GM18520 (cell line): ENCODE measurements around the gene NAALADL2.

ENCODE experiments used
- ATAC-seq: cut with Tn5 transposase; IDR thresholded peaks from one replicate; pipeline ENCODE4 v1.9.1; 2021; ENCODE audit not compliant: unreplicated experiment

NAALADL2 gene

DNA sequence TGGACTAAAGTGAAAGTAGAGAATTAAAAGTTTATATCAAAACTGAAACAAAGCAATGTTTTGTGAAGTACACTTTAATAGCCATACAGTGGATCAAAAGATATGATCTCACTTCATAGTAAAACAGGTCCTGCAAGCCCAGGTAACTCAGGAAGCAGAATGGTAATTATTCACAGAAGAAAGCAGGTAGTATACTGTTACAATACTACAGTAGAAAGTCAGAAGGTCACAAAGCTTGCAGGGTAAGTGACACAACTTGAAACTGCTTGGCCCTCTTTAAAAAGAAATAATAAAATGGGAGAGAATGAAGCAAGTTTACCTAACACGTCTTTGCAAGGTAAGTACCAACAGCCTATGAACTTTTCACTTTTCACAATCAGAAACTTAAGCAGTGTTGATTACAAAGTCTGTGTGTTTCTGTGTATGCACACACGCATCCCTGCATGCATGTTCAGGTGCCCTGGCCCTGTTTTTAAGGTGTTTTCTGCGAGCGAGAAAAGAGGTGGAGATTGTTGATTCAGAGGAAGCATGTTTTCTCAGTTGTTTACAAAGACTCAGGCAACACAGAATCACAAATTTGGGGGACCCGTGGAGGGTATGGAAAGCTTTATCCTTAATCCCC is at the start of gene NAALADL2:
TSS of gene NAALADL2 (plus strand) at position 221 of the 622 bp plus-strand sequence.
- no peak for ATAC-seq

DNA sequence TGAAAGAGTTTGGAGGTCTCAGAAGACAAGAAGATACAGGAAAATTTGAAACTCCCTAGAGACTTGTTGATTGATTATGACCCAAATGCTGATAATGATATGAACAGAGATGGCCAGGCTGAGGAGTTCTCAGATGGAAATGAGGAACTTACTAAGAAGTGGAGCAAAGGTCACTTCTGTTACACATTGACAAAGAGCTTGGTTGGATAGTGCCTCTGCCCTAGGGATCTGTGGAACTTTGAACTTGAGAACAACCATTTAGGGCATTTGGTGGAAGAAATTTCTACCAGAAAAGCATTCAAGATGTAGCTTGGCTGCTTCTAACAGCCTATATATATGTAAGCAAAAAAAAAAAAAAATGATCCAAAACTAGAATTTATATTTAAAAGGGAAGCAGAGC is 48.9 kb upstream of the NAALADL2 start:
- ATAC-seq = no peak

DNA sequence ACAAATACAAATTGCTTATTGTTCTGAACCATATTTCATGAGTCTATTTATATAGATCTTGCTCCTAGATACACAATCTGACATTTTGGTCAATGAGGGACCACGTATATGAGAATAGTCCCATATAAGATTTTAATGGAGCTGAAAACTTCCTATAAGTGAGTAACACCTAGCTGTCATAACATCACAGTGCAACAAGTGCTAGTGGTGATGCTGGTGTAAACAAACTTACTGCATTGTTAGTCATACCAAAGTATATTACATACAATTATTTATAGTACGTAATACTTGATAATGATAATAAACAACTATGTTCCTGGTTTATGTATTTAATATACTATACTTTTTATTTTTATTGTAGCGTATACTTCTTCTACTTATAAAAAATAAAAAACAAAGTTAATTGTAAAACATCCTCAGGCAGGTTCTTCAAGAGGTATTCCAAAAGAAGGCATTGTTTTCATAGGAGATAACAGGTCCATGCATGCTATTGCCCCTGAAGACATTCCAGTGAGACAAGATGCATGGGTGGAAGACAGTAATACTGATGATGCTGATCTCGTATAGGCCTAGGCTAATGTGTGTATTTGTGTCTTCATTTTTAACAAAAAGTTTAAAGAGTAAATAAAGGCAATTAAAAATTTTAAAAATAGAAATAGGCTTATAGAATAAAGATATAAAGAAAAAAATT is 46.8 kb upstream of the NAALADL2 start:
- no peak for ATAC-seq

DNA sequence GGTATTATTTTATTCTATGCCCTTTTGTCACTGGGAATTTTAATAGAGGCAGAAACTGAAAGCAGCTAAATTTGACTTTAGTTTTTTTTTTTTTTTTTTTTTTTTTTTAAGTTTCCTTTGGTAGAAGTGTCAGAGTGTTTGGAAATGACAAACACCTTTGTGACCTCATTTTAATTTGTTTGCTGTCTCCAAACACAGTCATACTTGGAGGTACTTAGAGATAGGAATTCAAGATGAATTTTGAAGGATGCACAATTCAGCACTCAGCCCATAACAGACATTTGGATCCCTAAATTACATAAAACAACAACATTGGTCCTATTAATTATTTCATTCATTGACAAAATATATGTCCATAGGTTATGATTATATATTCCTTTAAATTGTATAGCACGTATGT is 43.4 kb upstream of the NAALADL2 start:
- no peak for ATAC-seq

- ATAC-seq = no peak
Observed at GRCh38 chr3:174820885-174821284, 38.2 kb upstream of the NAALADL2 start.

- ATAC-seq = no peak
Observed at GRCh38 chr3:174821477-174821876, 37.7 kb upstream of the NAALADL2 start.

GRCh38 chr3:174822320-174822719 is 36.8 kb upstream of the NAALADL2 start:
- no peak for ATAC-seq

DNA sequence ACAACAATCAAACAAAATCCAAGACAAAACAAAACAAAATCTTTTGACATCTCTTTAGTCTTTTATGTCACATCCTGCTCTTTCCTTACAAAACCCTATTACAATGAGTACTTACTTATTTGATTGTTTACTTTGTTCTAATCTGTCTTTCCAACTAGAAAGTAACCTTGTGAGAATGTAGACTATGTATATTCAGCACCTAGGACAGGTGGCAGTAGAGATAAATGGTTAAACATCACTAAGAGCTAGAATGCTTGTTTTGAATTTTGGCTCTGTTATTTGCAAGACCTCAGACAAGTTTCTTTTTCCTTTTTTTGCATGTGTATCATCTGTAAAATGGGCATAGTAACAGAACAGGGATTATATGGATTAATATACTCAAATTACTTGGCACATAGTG is 33.1 kb upstream of the NAALADL2 start:
- ATAC-seq = no peak

- no peak for ATAC-seq
Observed at GRCh38 chr3:174844746-174845145, 14.4 kb upstream of the NAALADL2 start.

- ATAC-seq = no peak
Observed at GRCh38 chr3:174846055-174846454, 13.1 kb upstream of the NAALADL2 start.

GRCh38 chr3:174854987-174855386 is 4.1 kb upstream of the NAALADL2 start:
- ATAC-seq = no peak

GRCh38 chr3:174857301-174857700 is 1.8 kb upstream of the NAALADL2 start:
- ATAC-seq = no peak

DNA sequence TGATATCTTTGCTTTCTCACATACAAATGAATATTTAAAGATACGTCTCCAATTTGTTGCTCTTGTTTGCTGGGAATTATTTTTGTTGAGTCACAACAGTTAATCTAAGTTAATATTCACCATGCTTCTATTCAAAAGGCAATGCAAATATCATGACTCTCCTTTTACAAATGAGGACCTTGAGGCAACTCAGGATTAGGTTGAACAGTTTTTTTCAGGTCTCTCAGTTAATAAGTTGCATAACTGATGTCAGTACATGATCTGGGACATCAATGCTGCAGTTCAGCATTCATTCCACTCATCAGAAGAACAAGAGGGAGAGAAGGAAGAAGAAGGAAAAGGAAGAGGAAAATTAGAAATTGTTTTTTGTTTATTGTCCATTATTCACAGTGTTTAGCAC is 781 bp upstream of the NAALADL2 start:
- no peak for ATAC-seq

DNA sequence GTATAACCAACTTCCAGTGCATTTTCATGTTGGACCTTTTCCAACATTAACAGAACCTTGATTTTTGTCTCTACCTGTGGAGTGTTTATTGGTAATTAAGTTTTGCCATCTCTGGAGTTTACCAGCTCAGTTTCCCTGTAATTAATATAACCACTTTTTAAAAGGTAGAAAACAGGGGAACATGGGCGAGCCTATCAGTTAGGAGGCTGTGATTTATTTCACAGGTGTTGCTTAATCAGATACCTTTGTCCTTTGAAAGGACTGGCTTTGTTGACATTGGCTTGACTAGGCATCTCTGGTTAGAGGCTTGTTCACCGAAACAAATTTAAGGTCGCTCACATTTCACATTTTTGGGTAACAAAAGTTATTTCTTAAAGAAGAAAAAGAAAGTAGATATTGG is 622 bp downstream of the NAALADL2 start:
- no peak for ATAC-seq

DNA sequence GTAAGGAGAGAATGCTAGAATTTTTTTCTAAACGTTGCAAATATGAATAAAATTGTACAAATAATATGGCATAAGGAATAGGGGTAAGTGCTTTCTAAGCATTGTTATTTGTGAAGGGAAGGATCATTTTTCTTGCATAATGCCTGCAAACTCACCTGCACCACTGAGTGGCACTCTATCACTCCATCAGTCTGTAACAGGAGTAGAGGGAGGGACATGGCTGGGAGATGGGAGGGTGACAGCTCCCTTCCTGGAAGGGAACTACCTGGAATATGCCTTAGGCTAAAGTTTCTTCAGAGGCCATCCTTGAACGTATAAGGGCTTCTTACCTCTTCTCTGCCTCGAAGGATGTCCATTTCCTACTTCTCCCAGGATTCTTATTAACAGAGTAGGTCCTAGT is 3.0 kb downstream of the NAALADL2 start:
- ATAC-seq = no peak

DNA sequence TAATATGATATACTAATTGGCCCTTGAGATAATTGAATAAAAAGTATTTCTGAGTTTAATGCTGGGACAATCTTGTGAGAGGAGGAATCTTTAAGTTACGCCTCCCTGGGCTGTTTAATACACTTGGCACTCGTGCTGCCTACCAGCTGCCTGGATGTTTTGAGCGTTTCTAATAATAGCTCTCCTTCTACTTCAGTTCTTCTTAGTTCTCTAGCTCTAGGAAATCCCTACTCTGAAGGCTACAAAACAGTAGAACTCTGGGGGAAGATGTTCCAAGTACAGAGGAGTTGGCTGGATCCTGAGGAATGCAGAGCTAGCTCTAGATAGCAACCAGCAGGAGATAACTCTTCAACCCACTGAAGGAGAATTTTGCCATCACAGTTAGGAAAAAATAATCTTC is 3.5 kb downstream of the NAALADL2 start:
- ATAC-seq = no peak

GRCh38 chr3:174863488-174863887 is 4.4 kb downstream of the NAALADL2 start:
- no peak for ATAC-seq

GRCh38 chr3:174869448-174869847 is 10.3 kb downstream of the NAALADL2 start:
- ATAC-seq = no peak

GRCh38 chr3:174873832-174874657 is 14.9 kb downstream of the NAALADL2 start:
- ATAC-seq = no peak

GRCh38 chr3:174882789-174883188 is 23.7 kb downstream of the NAALADL2 start:
- no peak for ATAC-seq

GRCh38 chr3:174883881-174884675 is 24.9 kb downstream of the NAALADL2 start:
- no peak for ATAC-seq
